Measurements from ENCODE around the gene CRELD2. TPM values are rescaled to one million over a fixed set of nuclear protein-coding genes. Genes with fewer than 3 reads are reported as not detected.

CRELD2 gene
- total RNA-seq, 2 donors from 2014 or later, result 46.1 to 60.1 TPM

DNA sequence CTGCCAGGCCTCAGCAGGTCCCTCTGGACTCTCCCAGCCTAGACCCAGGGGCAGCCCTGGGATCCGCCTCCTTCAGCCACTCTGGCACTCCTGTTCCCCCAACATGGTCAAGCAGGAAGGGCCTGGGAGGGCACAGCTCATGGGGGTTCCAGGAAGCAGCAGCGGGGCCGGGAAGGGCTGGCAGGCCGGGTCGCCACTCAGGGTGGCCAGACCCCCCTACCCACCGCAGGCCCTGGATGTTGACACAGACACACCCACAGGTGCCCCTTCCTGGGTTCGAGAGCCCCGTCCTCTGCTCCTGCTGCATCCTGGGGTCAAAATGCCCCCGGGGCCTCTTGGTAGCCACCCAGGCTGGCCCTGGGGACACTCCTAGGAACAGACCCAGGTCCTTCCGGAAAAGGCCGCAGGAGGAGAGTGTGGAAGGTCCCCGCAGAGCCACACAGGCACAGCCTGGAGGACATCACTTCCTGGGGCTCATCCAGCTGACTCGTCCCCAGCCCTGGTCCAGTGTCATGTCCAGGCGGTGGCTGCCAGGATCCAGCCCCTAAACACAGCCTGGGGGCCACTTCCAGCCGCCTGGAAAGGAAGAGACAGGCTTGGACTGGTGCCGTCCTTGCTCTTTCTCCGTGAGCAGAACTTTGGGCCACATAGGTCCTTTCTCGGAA is 35.4 kb downstream of the CRELD2 start:
- DNase-seq (ENCODE audit: low spot score), result no peak
- no peak for ATAC-seq (ENCODE audit: insufficient number of reproducible peaks, low FRiP score, low read depth)
- peak overlapping the region in 1 of 2 donors; percentile 35 for H3K27ac ChIP-seq

DNA sequence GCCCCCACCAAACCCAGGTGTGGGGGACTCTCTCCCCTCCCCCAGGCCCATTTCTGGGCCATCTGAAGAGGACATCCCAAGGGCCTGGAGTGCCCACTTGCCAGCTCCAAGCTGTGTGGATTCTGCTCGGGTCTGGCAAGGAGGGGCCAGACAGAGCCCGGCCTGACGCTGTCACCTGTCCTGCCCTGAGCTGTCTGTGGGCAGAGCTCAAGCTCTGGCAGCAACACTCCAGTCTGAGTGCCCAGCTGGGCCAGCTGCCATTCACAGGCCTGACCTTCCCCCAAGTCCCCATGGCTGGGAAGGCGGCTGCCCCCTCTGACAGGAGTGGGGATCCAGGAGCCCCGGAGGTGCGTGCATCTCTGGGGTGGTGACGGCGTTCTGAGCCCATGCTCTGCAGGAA is 35.9 kb downstream of the CRELD2 start:
- H3K27me3 ChIP-seq (replicated peaks; ENCODE audit: insufficient read depth), result no peaks in the 10 kb centered on the region
- H3K27ac ChIP-seq, result peak overlapping the region in 1 of 2 donors; percentile 35
- no peak for ATAC-seq (ENCODE audit: insufficient number of reproducible peaks, low FRiP score, low read depth)
- no peaks in the 10 kb centered on the region for H3K9me3 ChIP-seq
- no peak for DNase-seq (ENCODE audit: low spot score)
- no peak overlapping the region for H3K4me3 ChIP-seq
- TF ChIP-seq, protein P1, sequence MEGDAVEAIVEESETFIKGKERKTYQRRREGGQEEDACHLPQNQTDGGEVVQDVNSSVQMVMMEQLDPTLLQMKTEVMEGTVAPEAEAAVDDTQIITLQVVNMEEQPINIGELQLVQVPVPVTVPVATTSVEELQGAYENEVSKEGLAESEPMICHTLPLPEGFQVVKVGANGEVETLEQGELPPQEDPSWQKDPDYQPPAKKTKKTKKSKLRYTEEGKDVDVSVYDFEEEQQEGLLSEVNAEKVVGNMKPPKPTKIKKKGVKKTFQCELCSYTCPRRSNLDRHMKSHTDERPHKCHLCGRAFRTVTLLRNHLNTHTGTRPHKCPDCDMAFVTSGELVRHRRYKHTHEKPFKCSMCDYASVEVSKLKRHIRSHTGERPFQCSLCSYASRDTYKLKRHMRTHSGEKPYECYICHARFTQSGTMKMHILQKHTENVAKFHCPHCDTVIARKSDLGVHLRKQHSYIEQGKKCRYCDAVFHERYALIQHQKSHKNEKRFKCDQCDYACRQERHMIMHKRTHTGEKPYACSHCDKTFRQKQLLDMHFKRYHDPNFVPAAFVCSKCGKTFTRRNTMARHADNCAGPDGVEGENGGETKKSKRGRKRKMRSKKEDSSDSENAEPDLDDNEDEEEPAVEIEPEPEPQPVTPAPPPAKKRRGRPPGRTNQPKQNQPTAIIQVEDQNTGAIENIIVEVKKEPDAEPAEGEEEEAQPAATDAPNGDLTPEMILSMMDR (IDR thresholded peaks at IDR 0.05), result no peak
- H3K36me3 ChIP-seq, result no peaks in the 10 kb centered on the region
- H3K4me1 ChIP-seq (ENCODE audit: control insufficient read depth in 1 of 2, low read depth in 2 of 2), result peaks cover 12 to 32% of the 10 kb centered on the region in 2 donors

More for the DNA sequence above, 35.4 kb downstream of the CRELD2 start:
- peaks cover 12 to 27% of the 10 kb centered on the region in 2 donors for H3K4me1 ChIP-seq (ENCODE audit: control insufficient read depth in 1 of 2, low read depth in 2 of 2)
- TF ChIP-seq, protein P1 (IDR thresholded peaks at IDR 0.05), result no peak
- H3K27me3 ChIP-seq (replicated peaks; ENCODE audit: insufficient read depth), result no peaks in the 10 kb centered on the region
- no peaks in the 10 kb centered on the region for H3K9me3 ChIP-seq
- no peaks in the 10 kb centered on the region for H3K36me3 ChIP-seq
- H3K4me3 ChIP-seq, result no peak overlapping the region

DNA sequence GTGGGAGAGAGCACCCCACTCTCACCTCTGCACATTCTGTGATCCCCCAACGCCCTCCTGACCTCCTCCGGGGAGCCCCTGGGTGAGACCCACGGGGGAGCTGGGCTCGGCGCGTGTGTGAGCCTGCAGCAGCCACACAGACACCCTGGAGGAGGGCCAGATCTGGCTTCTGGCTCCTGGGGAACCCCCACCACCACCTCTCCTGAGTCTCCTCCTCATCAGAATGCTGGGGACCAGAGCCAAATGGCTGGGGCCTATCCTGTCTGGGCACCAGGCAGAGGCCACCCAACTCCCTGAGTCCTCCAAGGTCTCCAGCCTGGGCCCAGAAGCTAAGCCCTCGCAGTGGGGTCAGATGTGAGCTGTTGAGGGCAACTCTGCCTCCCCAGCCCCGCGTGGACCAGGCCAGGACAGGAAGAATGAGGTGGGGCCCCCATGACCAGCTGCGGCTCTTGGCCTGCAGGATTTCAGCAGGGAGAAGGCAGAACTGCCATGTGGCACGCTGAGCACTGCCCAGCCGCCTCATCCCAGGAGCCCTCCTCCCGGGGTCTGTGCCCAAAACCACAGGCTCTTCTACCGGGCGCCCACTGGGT is 36.7 kb downstream of the CRELD2 start:
- TF ChIP-seq, protein P1 (IDR thresholded peaks at IDR 0.05), result no peak
- Histone ChIP-seq H3K4me1 (ENCODE audit: control insufficient read depth in 1 of 2, low read depth in 2 of 2) (peaks cover 12 to 38% of the 10 kb centered on the region in 2 donors), H3K27ac (peak overlapping the region in 1 of 2 donors; percentile 35)

DNA sequence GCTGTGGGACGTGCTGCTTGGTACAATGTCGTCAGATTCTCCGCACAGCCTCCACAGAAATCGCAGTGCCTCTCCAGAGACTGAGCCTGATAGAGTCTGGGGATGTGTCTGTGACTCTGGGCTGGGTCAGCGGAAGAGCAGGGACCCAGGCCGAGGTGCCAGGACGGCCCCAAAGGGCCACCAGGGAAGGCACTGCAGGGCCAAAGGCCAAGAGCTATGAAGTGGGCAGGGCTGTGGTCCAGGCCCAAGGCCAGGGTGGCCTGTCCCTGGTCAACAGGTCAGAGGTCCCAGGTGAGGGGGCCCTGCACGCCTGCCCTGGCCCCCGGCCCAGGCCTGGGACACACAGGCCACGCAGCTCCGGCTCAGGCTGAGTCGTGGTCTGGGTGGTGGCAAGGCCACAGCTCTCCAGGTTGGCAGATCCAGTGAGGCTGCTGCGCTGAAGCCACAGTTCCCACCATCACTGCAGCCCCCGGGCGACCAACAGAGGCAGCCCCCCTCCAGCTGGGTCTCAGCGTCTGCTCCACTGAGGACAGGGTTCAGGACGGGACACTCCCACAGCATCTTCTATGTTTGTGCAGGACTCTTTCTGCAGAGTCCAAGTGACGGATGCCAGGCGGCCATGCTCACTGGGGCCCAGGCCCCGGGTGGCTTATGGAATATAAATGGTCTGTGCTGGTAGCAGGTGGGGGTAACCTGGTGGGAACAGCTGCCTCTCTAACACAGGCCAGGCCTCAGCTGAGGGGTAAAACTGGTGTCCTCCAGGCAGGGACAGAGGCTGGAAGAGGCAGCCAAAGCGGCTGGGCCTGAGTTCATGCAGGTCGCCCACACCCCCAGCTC is 37.4 kb downstream of the CRELD2 start:
- DNase-seq (ENCODE audit: low spot score), result no peak
- H3K4me1 ChIP-seq (ENCODE audit: control insufficient read depth in 1 of 2, low read depth in 2 of 2), result peaks cover 12 to 38% of the 10 kb centered on the region in 2 donors
- H3K9me3 ChIP-seq, result no peaks in the 10 kb centered on the region
- ATAC-seq (ENCODE audit: insufficient number of reproducible peaks, low FRiP score, low read depth), result no peak
- no peaks in the 10 kb centered on the region for H3K27me3 ChIP-seq (replicated peaks; ENCODE audit: insufficient read depth)
- TF ChIP-seq, protein P1 (IDR thresholded peaks at IDR 0.05), result no peak
- H3K36me3 ChIP-seq, result no peaks in the 10 kb centered on the region
- H3K4me3 ChIP-seq, result no peak overlapping the region
- no peak overlapping the region for H3K27ac ChIP-seq

More for the DNA sequence above, 36.7 kb downstream of the CRELD2 start:
- no peaks in the 10 kb centered on the region for H3K9me3 ChIP-seq
- H3K36me3 ChIP-seq, result no peaks in the 10 kb centered on the region
- DNase-seq (ENCODE audit: low spot score), result no peak
- no peak for ATAC-seq (ENCODE audit: insufficient number of reproducible peaks, low FRiP score, low read depth)
- H3K4me3 ChIP-seq, result no peak overlapping the region
- no peaks in the 10 kb centered on the region for H3K27me3 ChIP-seq (replicated peaks; ENCODE audit: insufficient read depth)

DNA sequence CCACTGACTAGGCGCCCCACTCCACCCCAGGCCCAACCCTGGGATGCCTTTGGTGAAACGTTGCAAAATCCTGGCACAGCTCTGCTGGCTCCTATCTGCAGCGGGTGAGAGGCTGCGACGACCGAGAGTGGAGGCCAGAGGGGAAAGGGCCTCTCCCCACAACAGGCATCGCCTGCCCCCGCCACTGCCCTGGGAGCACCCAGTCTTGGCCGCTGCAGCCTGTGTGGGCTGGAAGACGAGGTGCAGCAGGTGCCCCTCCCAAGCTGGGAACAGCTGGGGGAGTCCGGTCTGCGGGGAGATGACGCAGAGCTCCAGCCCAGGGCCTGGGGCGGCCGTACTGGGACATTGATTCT is 38.0 kb downstream of the CRELD2 start:
- H3K27ac ChIP-seq, result no peak overlapping the region
- no peaks in the 10 kb centered on the region for H3K27me3 ChIP-seq (replicated peaks; ENCODE audit: insufficient read depth)
- H3K36me3 ChIP-seq, result no peaks in the 10 kb centered on the region
- no peak for ATAC-seq (ENCODE audit: insufficient number of reproducible peaks, low FRiP score, low read depth)
- TF ChIP-seq, protein P1 (IDR thresholded peaks at IDR 0.05), result no peak
- no peak overlapping the region for H3K4me3 ChIP-seq
- H3K9me3 ChIP-seq, result no peaks in the 10 kb centered on the region
- peaks cover 12 to 38% of the 10 kb centered on the region in 2 donors for H3K4me1 ChIP-seq (ENCODE audit: control insufficient read depth in 1 of 2, low read depth in 2 of 2)
- DNase-seq (ENCODE audit: low spot score), result no peak
